HG03378 (cell line): ENCODE results near the gene SNTA1.
"Not testable (repeated sequence)": the region's sequence is repeated elsewhere in the genome, so short reads cannot be mapped to it uniquely, and the experiment has no call there.

Experiments used
- ATAC-seq: cut with Tn5 transposase; IDR thresholded peaks from one replicate; pipeline ENCODE4 v1.9.1; 2021; ENCODE audit warnings: mild to moderate bottlenecking, moderate library complexity; ENCODE audit not compliant: unreplicated experiment

Gene SNTA1

GRCh38 chr20:33400812-33401183 lies 42.8 kb downstream of the SNTA1 start:
- ATAC-seq = peak; percentile 20

- ATAC-seq = no peak
These were observed 43.6 kb downstream of the SNTA1 start for GRCh38 chr20:33399924-33400323.

GRCh38 chr20:33394718-33395117 lies 48.8 kb downstream of the SNTA1 start:
- ATAC-seq = no peak

GRCh38 chr20:33393609-33394008 lies 50.0 kb downstream of the SNTA1 start:
- ATAC-seq = no peak

- no peak for ATAC-seq
These were observed 51.7 kb downstream of the SNTA1 start for GRCh38 chr20:33391722-33392415.

GRCh38 chr20:33389326-33389725 lies 54.2 kb downstream of the SNTA1 start:
- ATAC-seq = not testable (repeated sequence)

GRCh38 chr20:33388268-33388667 lies 55.3 kb downstream of the SNTA1 start:
- ATAC-seq = no peak

GRCh38 chr20:33387177-33387576 lies 56.4 kb downstream of the SNTA1 start:
- ATAC-seq = no peak

- ATAC-seq = no peak
These were observed 56.9 kb downstream of the SNTA1 start for GRCh38 chr20:33386673-33387072.

GRCh38 chr20:33377366-33377765 lies 66.2 kb downstream of the SNTA1 start:
- no peak for ATAC-seq

- ATAC-seq = no peak
These were observed 69.6 kb downstream of the SNTA1 start for GRCh38 chr20:33373735-33374605.

GRCh38 chr20:33372993-33373441 lies 70.5 kb downstream of the SNTA1 start:
- ATAC-seq = no peak

GRCh38 chr20:33370291-33370690 lies 73.3 kb downstream of the SNTA1 start:
- ATAC-seq = no peak

- ATAC-seq = no peak
These were observed 80.7 kb downstream of the SNTA1 start for GRCh38 chr20:33362898-33363297.

- ATAC-seq = no peak
These were observed 83.9 kb downstream of the SNTA1 start for GRCh38 chr20:33359399-33360261.
